PC-9 (cell line): Measurements from ENCODE around the gene LSM2. TPM values are rescaled to one million over a fixed set of nuclear protein-coding genes. Genes with fewer than 3 reads are reported as not detected.

Experiments
- BruUV-seq: library from RNA; stranded (reverse); fragments of 400-500 nt; replicated peaks from 2 replicates; lab custom pipeline; 2021; lab: Mats Ljungman, UMichigan
- CTCF ChIA-PET: fragments of 300-600 bp; sonication (Branson Sonifier 250); formaldehyde crosslinking; loops from one replicate; lab custom pipeline; 2022; ENCODE audit warnings: antibody characterized with exemption; lab: Charles Lee
- POLR2A ChIA-PET: fragments of 300-600 bp; sonication (Branson Sonifier 250); formaldehyde crosslinking; loops from one replicate; lab custom pipeline; 2022; ENCODE audit warnings: antibody characterized with exemption; ENCODE audit not compliant: unreplicated experiment; lab: Charles Lee
- DNase-seq, 2 experiments: peaks; one replicate each; pipeline versions ENCODE4 v3.0.0 to v3.0.0-alpha.2; 2015 to 2022; ENCODE audit warnings: mixed read lengths in 1 of 2
- H2AFZ ChIP-seq: fragments of 200-600 bp; sonication (generic); 2 replicates; pipeline ENCODE4 v1.8.1; 2017; ENCODE audit warnings: antibody characterized with exemption
- H3F3A ChIP-seq: fragments of 200-600 bp; sonication (generic); 2 replicates; pipeline ENCODE4 v1.8.1; 2017; ENCODE audit warnings: antibody characterized with exemption, mild to moderate bottlenecking, low read depth; ENCODE audit not compliant: insufficient read depth
- H3K27ac ChIP-seq: fragments of 200-600 bp; sonication (generic); 2 replicates; pipeline ENCODE4 v1.6.1; 2016; ENCODE audit warnings: mixed run types
- H3K27me3 ChIP-seq: fragments of 200-600 bp; sonication (generic); 2 replicates; pipeline ENCODE4 v1.6.1; 2016; ENCODE audit warnings: low read depth, mixed run types; ENCODE audit not compliant: insufficient read depth
- H3K36me3 ChIP-seq: fragments of 200-600 bp; sonication (generic); 2 replicates; pipeline ENCODE4 v1.6.1; 2016; ENCODE audit warnings: low read depth, mixed run types
- H3K4me1 ChIP-seq: fragments of 200-600 bp; sonication (generic); replicated peaks from 2 replicates; pipeline ENCODE4 v1.6.1; 2016; ENCODE audit warnings: mixed run types; ENCODE audit not compliant: insufficient read depth
- H3K4me2 ChIP-seq: fragments of 200-600 bp; sonication (generic); 2 replicates; pipeline ENCODE4 v1.6.1; 2017; ENCODE audit warnings: mixed run types
- H3K4me3 ChIP-seq: fragments of 200-600 bp; sonication (generic); 2 replicates; pipeline ENCODE4 v1.6.1; 2016; ENCODE audit warnings: mixed run types
- H3K79me2 ChIP-seq: fragments of 200-600 bp; sonication (generic); 2 replicates; pipeline ENCODE4 v1.6.1; 2017; ENCODE audit warnings: low read depth, mixed run types
- H3K9me2 ChIP-seq: fragments of 200-600 bp; sonication (generic); 2 replicates; pipeline ENCODE4 v1.8.1; 2017; ENCODE audit warnings: mild to moderate bottlenecking; ENCODE audit not compliant: insufficient read depth
- H3K9me3 ChIP-seq: fragments of 200-600 bp; sonication (generic); 2 replicates; pipeline ENCODE4 v1.8.1; 2016; ENCODE audit warnings: low read depth; ENCODE audit not compliant: insufficient read depth
- H4K20me1 ChIP-seq: fragments of 200-600 bp; sonication (generic); 2 replicates; pipeline ENCODE4 v1.8.1; 2017; ENCODE audit not compliant: insufficient read depth
- CTCF ChIP-seq: fragments of 200-600 bp; sonication (generic); conservative IDR thresholded peaks from 2 replicates; pipeline ENCODE4 v1.6.1; 2017; ENCODE audit warnings: mixed run types, antibody characterized with exemption, mild to moderate bottlenecking, moderate library complexity
- EZH2 ChIP-seq: fragments of 200-600 bp; sonication (generic); IDR thresholded peaks from 2 replicates; pipeline ENCODE4 v1.8.0; 2017; ENCODE audit warnings: antibody characterized with exemption, low read depth
- intact Hi-C: fragments of 100-400 bp; cut with micrococcal nuclease; formaldehyde crosslinking; loops from one replicate; pipeline ENCODE4 v1.10.0; 2022; ENCODE audit not compliant: unreplicated experiment
- total RNA-seq: library from RNA; stranded (reverse); gene quantifications from 2 replicates; pipeline ENCODE4 v1.2.3, GENCODE V29; 2021

LSM2 gene
- total RNA-seq, 1 experiment from 2014 or later, result 74.3 TPM

- Histone ChIP-seq H3K9me2 (no peaks in the 10 kb centered on the region), H3F3A (peaks cover 24% of the 10 kb centered on the region; the same call in 1 of the 2 replicates), H2AFZ (no peak overlapping the region), H3K4me2 (no peak overlapping the region), H4K20me1 (no peaks in the 10 kb centered on the region), H3K27ac (no peak overlapping the region), H3K9me3 (no peaks in the 10 kb centered on the region), H3K27me3 (no peaks in the 10 kb centered on the region), H3K4me3 (no peak overlapping the region), H3K36me3 (peaks cover 18% of the 10 kb centered on the region; the same call in 1 of the 2 replicates), H3K79me2 (no peaks in the 10 kb centered on the region), H3K4me1 (peaks cover 21% of the 10 kb centered on the region)
- DNase-seq, result no peak
- intact Hi-C loops, result no loop called here
- ChIA-PET POLR2A (no interaction called here), CTCF (no interaction called here)
- no peak for TF ChIP-seq CTCF
- TF ChIP-seq EZH2, result no peak
- no TSS peak for BruUV-seq
Observed at GRCh38 chr6:31780507-31781243, 26.1 kb downstream of the LSM2 start.

- intact Hi-C loops, result loop anchor here (10.0 kb wide), 1 partner anchor 175 kb away; the partner anchor contains the start of genes NELFE and SKIC2
- CTCF ChIA-PET, result no interaction called here
Observed at GRCh38 chr6:31779908-31780307, 26.9 kb downstream of the LSM2 start.

More at GRCh38 chr6:31779908-31780307, 26.9 kb downstream of the LSM2 start:
- no peak for DNase-seq
- peaks cover 18% of the 10 kb centered on the region; the same call in 1 of the 2 replicates for H3K36me3 ChIP-seq
- TF ChIP-seq EZH2, result no peak
- TF ChIP-seq CTCF, result no peak
- peaks cover 24% of the 10 kb centered on the region; the same call in 1 of the 2 replicates for H3F3A ChIP-seq
- H3K9me2 ChIP-seq, result no peaks in the 10 kb centered on the region
- no peak overlapping the region for H3K4me2 ChIP-seq
- POLR2A ChIA-PET, result interaction anchor here (0.6 kb wide), 1 partner anchor 166 kb away, joined by 5 read pairs; the partner anchor contains the start of gene CFB
- H3K27me3 ChIP-seq, result no peaks in the 10 kb centered on the region
- no peaks in the 10 kb centered on the region for H3K79me2 ChIP-seq
- no TSS peak for BruUV-seq
- peaks cover 28% of the 10 kb centered on the region for H3K4me1 ChIP-seq
- H3K9me3 ChIP-seq, result no peaks in the 10 kb centered on the region
- no peak overlapping the region for H3K4me3 ChIP-seq
- H3K27ac ChIP-seq, result no peak overlapping the region
- H4K20me1 ChIP-seq, result no peaks in the 10 kb centered on the region
- no peak overlapping the region for H2AFZ ChIP-seq
